K562 (cell line): ENCODE data around the gene FAM124A. TPM values are rescaled to one million over a fixed set of nuclear protein-coding genes. Genes with fewer than 3 reads are reported as not detected.

Experiments
- ATAC-seq: fragments of 200-7000 bp; cut with Tn5 transposase; 3 replicates; pipeline ENCODE4 v1.9.1; 2020; ENCODE audit warnings: moderate library complexity
- BruUV-seq: library from RNA; stranded (reverse); fragments of 400-500 nt; replicated peaks from 2 replicates; lab custom pipeline; 2021; lab: Mats Ljungman, UMichigan
- CTCF ChIA-PET: fragments of 300-600 bp; formaldehyde crosslinking; extraction: SDS; loops from one replicate; lab custom pipeline; 2021; ENCODE audit warnings: low intra/inter-chr PET ratio; lab: Yijun Ruan, JAX
- POLR2A ChIA-PET: fragments of 300-600, 350-650 bp; sonication (Branson Sonifier 250); formaldehyde crosslinking; extraction: SDS; loops from one replicate; lab custom pipeline; 2021; ENCODE audit warnings: antibody characterized with exemption, inconsistent platforms; lab: Yijun Ruan, JAX
- DNase-seq, 4 experiments: peaks; one replicate each; pipeline versions ENCODE4 v3.0.0 to v3.0.0-alpha.2; 2011 to 2018; ENCODE audit warnings: low spot score in 3 of 4, mixed read lengths in 3 of 4; ENCODE audit errors: extremely low read depth in 1 of 4
- FAIRE-seq: peaks from 2 replicates; lab custom pipeline; 2011; peaks lifted over from hg19 to GRCh38; lab: Jason Lieb, UNC
- H2AFZ ChIP-seq: 2 replicates; pipeline ENCODE4 v1.6.0; 2011; ENCODE audit warnings: low read depth, low read length, control low read depth, inconsistent platforms
- H3K27ac ChIP-seq: fragments of 200-600 bp; 3 replicates; pipeline ENCODE4 v1.8.0; 2011; ENCODE audit warnings: low read depth, mild to moderate bottlenecking, control low read depth, inconsistent platforms, low read length, moderate library complexity, mixed read lengths; ENCODE audit errors: extremely low read depth
- H3K27me3 ChIP-seq, 2 experiments: fragments of 300-600 bp in 1 of 2; 2 replicates in 1 of 2; 3 replicates in 1 of 2; pipeline versions ENCODE4 v1.6.0 to v1.8.0; 2011; ENCODE audit warnings: inconsistent platforms in 2 of 2, low read length in 2 of 2, mild to moderate bottlenecking in 1 of 2, mixed read lengths in 1 of 2, moderate library complexity in 1 of 2; ENCODE audit not compliant: control insufficient read depth in 2 of 2, insufficient read depth in 2 of 2
- H3K36me3 ChIP-seq: fragments of 300-600 bp; 3 replicates; pipeline ENCODE4 v1.8.0; 2011; ENCODE audit warnings: mild to moderate bottlenecking, low read length, inconsistent platforms; ENCODE audit not compliant: control insufficient read depth, insufficient read depth
- H3K4me1 ChIP-seq, 2 experiments: fragments of 200-600 bp in 1 of 2; replicated peaks in 1 of 2; 2 replicates in 1 of 2; 3 replicates in 1 of 2; pipeline versions ENCODE4 v1.5.1 to v1.8.0; 2011; ENCODE audit warnings: inconsistent platforms in 2 of 2, low read length in 2 of 2, mild to moderate bottlenecking in 1 of 2, mixed read lengths in 1 of 2, moderate library complexity in 1 of 2; ENCODE audit not compliant: control insufficient read depth in 2 of 2, insufficient read depth in 2 of 2
- H3K4me2 ChIP-seq: 2 replicates; pipeline ENCODE4 v1.6.1; 2011; ENCODE audit warnings: low read length, control low read depth, inconsistent platforms, mixed read lengths; ENCODE audit not compliant: insufficient read depth
- H3K4me3 ChIP-seq: fragments of 200-600 bp; sonication (generic), shearing (Covaris generic); 2 replicates; pipeline ENCODE4 v1.5.1; 2016; ENCODE audit warnings: control low read depth, inconsistent platforms
- H3K79me2 ChIP-seq: fragments of 200-600 bp; 3 replicates; pipeline ENCODE4 v1.8.0; 2011; ENCODE audit warnings: low read length, inconsistent platforms; ENCODE audit not compliant: control insufficient read depth, insufficient read depth
- H3K9ac ChIP-seq, 2 experiments: 2 replicates each; pipeline versions ENCODE4 v1.6.0 to v1.6.1; 2011; ENCODE audit warnings: low read depth in 2 of 2, low read length in 2 of 2, control low read depth in 1 of 2, inconsistent platforms in 1 of 2, mild to moderate bottlenecking in 1 of 2, mixed read lengths in 1 of 2; ENCODE audit not compliant: insufficient read depth in 1 of 2
- H3K9me1 ChIP-seq: one replicate; pipeline ENCODE4 v1.6.0; 2011; ENCODE audit warnings: inconsistent platforms, mild to moderate bottlenecking, low read length, moderate library complexity; ENCODE audit not compliant: control insufficient read depth, insufficient read depth
- H3K9me3 ChIP-seq: replicated peaks from 2 replicates; pipeline ENCODE4 v1.5.1; 2011; ENCODE audit warnings: low read depth, low read length, inconsistent platforms; ENCODE audit not compliant: control insufficient read depth, insufficient read depth
- H4K20me1 ChIP-seq: replicated peaks from 2 replicates; pipeline ENCODE4 v1.6.1; 2011; ENCODE audit warnings: low read length, inconsistent platforms, mixed read lengths; ENCODE audit not compliant: control insufficient read depth, insufficient read depth
- PRDM10 ChIP-seq: fragments of 450-650 bp; IDR thresholded peaks from 2 replicates; pipeline ENCODE4 v1.6.1; 2018; ENCODE audit not compliant: partially characterized antibody
- WGBS: fragments of 100-300 bp; shearing (Covaris generic); methylation state at CpG from one replicate; pipeline ENCODE4 v1.1.6; 2016; ENCODE audit warnings: low coverage, mixed read lengths; ENCODE audit not compliant: insufficient coverage; ENCODE audit errors: missing lambda C conversion rate; 5-methylcytosine and 5-hydroxymethylcytosine counted together
- in situ Hi-C: fragments of 300-500 bp; cut with MboI; formaldehyde crosslinking; loops from 4 replicates; pipeline ENCODE4 v1.15.0; 2018; ENCODE audit warnings: inconsistent platforms, mixed read lengths
- intact Hi-C: fragments of 100-400 bp; cut with micrococcal nuclease; formaldehyde crosslinking; loops from 2 replicates; pipeline ENCODE4 v1.14.2; 2022
- polyA plus RNA-seq, 8 experiments: library from polyadenylated mRNA; depleted of rRNA in 4 of 8; stranded (reverse) in 5 of 8; unstranded in 3 of 8; fragments of >200 nt; fragmentation: Nextera tagmentation in 2 of 8; fragmentation: Illumina TruSeq in 1 of 8; extraction: Ambion mirVana in 2 of 8; extraction: Trizol in 1 of 8; gene quantifications; 2 replicates each; pipeline versions ENCODE4 v1.2.1 to v1.2.3, GENCODE V29; 2011 to 2014; ENCODE audit warnings: inconsistent platforms in 1 of 8, missing spikeins in 1 of 8
- total RNA-seq, 7 experiments: library from RNA; depleted of rRNA in 6 of 7; stranded (reverse); fragments of >200 nt in 6 of 7; fragmentation: Illumina TruSeq in 2 of 7; extraction: Trizol in 2 of 7; gene quantifications; 2 replicates each; pipeline versions ENCODE4 v1.2.1 to v1.2.3, GENCODE V29; 2011 to 2021; ENCODE audit warnings: low replicate concordance in 1 of 7

Gene FAM124A
- total and polyA plus RNA-seq, 9 of the 15 experiments (the other 6 are each of a cell fraction or from before 2014, with no cell fraction given) = not detected

GRCh38 chr13:51235756-51236490 is 13.7 kb downstream of the FAM124A start:
- no peak overlapping the region for H2AFZ ChIP-seq
- intact Hi-C loops (no loop called here), in situ Hi-C loops (no loop called here)
- no peaks in the 10 kb centered on the region for H4K20me1 ChIP-seq
- POLR2A ChIA-PET = no interaction called here
- no peak for ATAC-seq
- no peak for DNase-seq
- FAIRE-seq = no peak
- H3K9ac ChIP-seq = no peak overlapping the region
- no peaks in the 10 kb centered on the region for H3K9me3 ChIP-seq
- CTCF ChIA-PET = no interaction called here
- no peak overlapping the region for H3K4me2 ChIP-seq
- no peaks in the 10 kb centered on the region for H3K9me1 ChIP-seq
- 0% methylated on average over 3 of the region's 4 CpGs for WGBS
- peaks cover 0 to 5% of the 10 kb centered on the region in 2 experiments; a peak in 2 of 5 replicates for H3K27me3 ChIP-seq
- H3K27ac ChIP-seq = no peak overlapping the region
- no peak for TF ChIP-seq PRDM10
- TF ChIP-seq, all 486 proteins: peak for 0
- BruUV-seq = no TSS peak
- H3K4me1 ChIP-seq = no peaks in the 10 kb centered on the region
- H3K36me3 ChIP-seq = no peaks in the 10 kb centered on the region
- no peaks in the 10 kb centered on the region for H3K79me2 ChIP-seq
- H3K4me3 ChIP-seq = no peak overlapping the region
